GM19438 (cell line): ENCODE data around the gene RASSF1.

ENCODE experiments used
- ATAC-seq: cut with Tn5 transposase; IDR thresholded peaks from one replicate; pipeline ENCODE4 v1.9.1; 2021; ENCODE audit warnings: low read depth; ENCODE audit not compliant: unreplicated experiment

Gene RASSF1

DNA sequence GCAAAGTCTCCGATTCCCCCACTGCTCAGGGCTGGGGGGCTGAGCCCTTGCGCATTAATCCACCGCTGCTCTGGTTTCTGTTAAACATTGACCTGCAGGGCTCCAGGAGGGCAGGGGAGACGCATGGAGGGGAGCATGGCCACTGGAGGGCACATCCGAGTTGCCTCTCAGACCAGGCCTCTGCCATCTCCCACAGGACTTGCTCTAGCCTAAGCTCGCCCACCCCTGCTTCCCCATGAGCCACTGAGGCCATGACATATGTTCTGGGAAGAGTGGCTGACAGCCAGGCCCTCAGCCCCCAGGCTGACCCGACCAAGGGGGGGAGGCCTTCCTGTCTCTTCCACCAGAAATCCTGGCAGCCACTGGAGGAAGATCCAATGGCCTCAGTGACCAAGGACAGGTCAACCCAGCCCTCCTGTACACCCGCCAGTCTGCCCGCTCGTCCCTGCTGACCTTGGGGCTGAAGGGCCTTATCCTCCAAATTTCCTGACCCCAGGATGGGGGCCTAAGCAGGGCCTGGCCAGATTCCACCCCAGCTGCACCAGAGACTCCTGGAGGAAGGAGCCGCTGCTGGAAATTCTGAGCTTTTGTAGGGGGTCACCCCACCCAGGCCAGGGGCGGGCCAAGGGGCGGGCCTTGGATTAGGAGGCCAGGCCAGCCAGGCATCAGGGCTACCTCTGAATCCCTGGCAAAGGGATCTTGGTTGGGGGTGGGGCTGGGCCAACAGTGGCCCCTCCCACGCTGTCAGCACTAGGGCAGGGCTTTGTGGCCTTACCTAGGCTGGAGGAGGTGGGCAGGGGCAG is 37.4 kb downstream of the RASSF1 start, which contains the start of gene HYAL1:
Gene HYAL1 (minus strand): TSS at position 562 of the 803 bp plus-strand sequence. CDS start 618 bp downstream, outside the sequence.
- no peak for ATAC-seq

DNA sequence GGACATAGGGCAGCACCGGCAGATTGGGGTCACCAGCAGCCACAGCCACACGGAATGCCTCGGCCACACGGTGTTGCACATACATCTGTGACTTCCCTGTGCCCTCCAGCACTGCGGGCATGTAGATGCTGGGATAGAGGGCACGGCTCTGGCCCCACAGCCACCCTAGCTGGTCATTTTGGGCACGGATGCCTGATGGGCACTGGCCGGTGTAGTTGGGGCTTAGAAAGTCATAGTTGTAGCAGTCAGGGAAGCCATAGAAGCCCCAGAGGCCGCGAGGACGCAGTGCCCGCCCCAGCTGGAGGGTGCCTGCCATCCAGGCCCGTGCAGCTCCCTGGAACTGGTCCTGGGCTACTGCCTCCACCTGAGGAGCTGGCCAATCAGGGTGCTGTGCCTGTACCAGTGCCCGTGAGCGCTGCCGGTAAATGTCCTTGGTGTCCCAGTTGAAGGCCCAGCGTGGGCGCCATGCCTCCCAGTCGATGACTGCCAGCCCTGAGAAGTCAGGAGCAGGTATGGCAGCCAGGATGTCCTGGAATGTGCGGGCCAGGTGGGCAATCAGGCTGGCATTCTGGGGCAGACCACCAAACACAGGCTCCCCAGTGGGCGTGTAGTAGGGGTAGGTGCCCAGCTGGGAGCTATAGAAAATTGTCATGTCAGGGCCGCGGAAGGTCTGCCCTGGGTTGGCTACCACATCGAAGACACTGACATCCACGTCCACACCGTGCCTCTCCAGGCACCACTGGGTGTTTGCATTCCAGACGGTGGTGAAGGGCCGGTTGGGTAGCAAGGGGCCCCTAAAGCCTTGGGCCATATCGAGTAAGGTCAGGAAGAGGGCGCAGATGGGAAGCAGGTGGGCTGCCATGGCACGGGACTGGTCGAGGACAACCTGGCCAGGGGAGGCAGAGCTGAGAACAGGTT is 38.3 kb downstream of the RASSF1 start:
- no peak for ATAC-seq

- ATAC-seq = no peak
Measured at GRCh38 chr3:50300681-50301254, 39.9 kb downstream of the RASSF1 start.

GRCh38 chr3:50299929-50300680 is 40.5 kb downstream of the RASSF1 start:
- ATAC-seq = no peak

DNA sequence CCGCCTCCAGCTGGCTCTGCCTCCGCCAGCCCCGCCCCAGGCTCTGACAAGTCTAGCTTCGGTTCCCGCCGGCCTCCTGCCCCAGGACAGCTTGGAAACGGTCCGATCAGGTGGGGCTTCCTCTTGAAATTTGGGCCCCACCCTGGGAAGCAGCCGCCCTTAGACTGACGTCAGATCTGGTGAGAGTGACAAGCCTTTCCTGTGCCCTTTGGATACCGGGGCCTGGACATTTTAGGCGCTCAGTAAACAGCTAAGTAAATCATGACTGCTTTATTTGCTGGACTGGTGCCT is 41.1 kb downstream of the RASSF1 start:
- ATAC-seq = no peak

GRCh38 chr3:50298836-50299637 is 41.6 kb downstream of the RASSF1 start, which contains the start of the genes HYAL3 and NAA80:
Gene HYAL3, minus strand, starts transcription at chr3:50299405. Its CDS starts 3,803 bp downstream, at chr3:50295602.
Gene NAA80, minus strand, starts transcription at chr3:50299405. Its CDS starts 1,942 bp downstream, at chr3:50297463.
- peak; percentile 82 for ATAC-seq

DNA sequence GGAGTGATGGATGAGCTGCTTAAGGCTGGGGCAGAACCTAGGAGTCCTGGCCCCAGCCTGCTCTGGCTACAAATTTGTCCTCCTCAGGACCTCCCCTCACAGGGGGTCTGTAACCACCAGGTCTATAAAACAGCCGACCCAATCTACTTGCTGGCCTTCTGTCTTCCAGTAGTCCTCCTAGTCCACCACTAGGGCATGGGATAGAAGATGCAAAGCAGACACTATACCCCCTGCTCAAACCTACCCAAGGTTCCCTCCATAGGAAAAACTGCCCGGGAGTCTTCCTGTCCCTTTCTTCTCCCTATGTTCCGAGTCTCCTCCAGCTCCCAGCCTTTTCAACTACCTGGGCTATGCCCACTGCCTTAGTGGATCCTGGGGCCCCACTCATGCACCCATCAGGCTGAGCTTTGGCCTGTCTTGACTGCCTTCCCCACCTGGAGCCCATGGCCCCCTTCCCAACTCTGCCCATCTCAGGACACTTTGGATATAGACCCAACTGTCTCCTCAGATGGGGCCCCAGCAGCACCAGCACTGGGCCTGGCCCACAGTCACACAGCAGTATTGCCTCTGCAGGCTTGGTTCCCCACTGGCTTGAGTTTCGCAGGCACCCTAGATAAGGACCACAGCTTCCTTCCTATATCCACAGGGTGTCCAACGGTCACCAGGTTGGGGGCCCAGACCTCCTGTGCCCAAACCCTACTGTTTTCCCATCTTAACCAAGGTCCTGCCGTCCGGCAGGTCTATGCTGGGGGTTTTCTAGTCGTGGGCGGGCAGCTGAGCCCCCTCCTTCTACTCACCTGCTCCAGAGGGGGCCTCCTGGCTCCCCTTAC is 42.5 kb downstream of the RASSF1 start:
- no peak for ATAC-seq

GRCh38 chr3:50297384-50297775 is 43.3 kb downstream of the RASSF1 start:
- ATAC-seq = no peak

GRCh38 chr3:50296721-50297383 is 43.8 kb downstream of the RASSF1 start:
- no peak for ATAC-seq

DNA sequence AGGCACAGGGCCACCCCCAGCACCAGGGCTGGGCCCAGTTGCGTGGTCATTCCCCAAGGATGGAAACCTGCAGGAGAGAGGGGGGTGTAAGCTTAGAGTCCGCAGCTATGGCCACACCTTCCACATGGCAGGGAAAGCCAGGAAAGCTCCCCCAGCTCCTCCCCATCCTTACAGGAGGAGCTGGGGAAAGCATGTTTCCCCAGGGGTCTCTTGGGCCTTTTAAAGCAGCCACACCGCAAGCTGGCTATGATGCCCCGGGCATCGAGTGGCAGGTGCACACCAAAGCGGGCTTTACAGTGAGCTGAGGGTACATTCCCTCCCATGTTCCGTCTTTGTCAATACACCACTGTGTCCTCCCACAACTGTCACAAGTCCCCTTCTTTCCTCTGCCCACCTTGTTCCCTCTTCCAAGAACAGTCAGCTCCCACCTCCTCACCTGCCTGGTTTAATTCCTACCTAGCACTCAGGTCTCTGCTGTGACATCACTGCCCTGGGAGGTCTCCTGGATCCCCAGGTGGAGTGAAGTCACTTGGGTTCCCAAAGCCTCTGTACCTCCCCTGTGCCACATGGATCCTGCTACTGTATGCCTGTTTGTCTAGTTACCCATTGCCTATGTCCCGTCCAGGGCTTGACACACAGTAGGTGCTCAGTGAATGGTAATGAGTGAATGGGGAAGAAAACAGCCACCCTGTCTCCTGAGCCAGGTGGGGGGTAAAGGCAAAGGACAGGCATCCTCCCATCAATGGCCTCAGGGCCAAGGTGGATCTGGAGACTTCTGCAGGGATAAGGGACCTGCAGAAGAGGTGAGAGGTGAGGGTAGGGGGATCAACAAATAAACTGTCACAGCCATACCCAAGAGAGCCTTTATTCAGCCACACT is 44.8 kb downstream of the RASSF1 start:
- ATAC-seq = no peak

- ATAC-seq = no peak
Measured at GRCh38 chr3:50294492-50295403, 45.9 kb downstream of the RASSF1 start.

GRCh38 chr3:50294089-50294488 is 46.5 kb downstream of the RASSF1 start:
- no peak for ATAC-seq

DNA sequence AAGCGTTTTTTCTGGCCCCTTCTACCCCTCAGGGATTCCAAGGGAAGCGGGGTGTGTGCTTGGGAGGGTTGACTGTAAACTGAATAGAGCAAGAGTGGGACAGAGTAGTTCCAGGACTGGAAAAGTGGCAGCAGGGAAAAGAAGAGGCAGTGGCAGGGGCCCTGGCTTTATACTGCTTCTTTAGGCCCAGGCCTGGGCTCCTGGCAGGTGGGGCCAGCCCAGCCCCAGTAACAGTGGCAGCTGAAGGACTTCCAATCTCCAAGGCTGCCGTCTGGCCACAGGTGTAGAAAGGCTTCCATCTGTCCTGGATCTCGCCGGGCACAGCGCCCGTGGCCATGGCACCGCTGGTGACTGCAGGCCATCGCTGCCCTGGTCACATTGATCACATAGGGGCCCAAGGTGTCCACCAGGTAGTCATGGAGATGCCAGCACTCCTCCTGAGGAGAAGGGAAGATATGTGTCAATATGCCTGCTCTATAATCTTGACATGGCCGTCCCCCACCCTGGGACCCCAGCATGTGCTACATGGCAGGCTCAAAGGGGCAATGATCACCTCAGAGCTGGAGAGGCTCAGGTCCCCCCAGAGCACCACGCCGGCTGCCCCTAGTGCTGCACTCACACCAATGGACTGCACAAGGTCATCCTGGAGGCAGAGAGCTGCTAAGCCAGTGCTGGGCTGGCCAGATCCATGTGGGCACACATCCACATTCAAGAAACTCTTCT is 47.4 kb downstream of the RASSF1 start:
- no peak for ATAC-seq

DNA sequence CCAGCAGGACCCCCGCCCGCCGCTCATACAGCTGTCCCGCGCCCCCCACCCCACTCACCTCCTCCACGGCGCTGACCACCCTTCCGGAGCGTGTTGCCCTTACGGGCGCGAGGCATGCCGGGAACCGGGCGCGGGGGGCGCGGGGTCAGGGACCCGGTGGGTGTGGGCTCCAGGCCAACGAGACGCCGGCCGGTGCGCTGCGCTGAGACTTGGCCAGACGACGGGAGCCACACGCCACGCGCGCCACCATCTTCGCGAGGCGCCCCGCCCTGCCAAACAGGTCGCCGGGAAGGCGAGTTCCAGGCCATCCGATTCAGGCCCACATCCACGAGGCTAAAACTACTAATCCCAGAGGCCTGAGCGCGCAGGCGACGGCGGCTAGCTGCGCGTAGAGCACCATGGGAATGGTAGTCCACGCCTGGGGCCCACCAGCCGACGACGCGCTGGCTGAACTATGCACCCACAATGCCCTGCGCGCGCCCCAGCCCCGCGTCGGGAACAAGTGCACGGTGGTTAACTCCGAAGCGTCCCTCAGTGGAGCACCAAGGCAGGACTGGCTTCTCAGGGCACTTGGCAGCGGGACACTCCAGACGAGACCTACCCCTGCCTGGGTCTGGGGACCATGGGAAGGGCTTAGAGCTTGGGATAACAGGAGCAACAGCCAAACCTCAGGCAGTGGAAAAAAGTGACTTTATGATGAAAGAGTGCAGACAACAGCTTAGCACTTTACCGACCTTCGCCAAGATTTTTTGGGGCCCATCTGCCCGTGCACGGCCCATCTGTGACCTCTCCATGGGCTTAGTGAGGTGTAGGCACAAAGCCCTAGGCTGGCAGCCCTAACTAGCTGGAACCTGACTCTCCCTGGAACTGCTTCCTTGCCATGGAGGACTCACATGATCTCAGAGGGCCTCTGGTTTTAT is 48.2 kb downstream of the RASSF1 start, which contains the start of gene IFRD2:
Gene IFRD2 (minus strand): TSS at position 271 of the 920 bp plus-strand sequence. CDS start 155 bp downstream, at position 116.
- ATAC-seq = peak; percentile 91
